Loucy (cell line): ENCODE results near the gene CTDSP2.

ENCODE experiments used
- H2AFZ ChIP-seq: fragments of 200-600 bp; sonication (generic); 2 replicates; pipeline ENCODE4 v1.6.0; 2016; ENCODE audit warnings: antibody characterized with exemption, mild to moderate bottlenecking, low read length, moderate library complexity
- H3F3A ChIP-seq: fragments of 200-600 bp; 2 replicates; pipeline ENCODE4 v1.6.0; 2016; ENCODE audit warnings: antibody characterized with exemption, low read depth, mild to moderate bottlenecking
- H3K27me3 ChIP-seq: fragments of 200-600 bp; sonication (generic); 2 replicates; pipeline ENCODE4 v1.6.1; 2014; ENCODE audit warnings: low read length, mild to moderate bottlenecking; ENCODE audit not compliant: insufficient read depth, poor library complexity, severe bottlenecking
- H3K36me3 ChIP-seq: fragments of 200-600 bp; sonication (generic); 2 replicates; pipeline ENCODE4 v1.6.1; 2016; ENCODE audit warnings: low read length; ENCODE audit not compliant: insufficient read depth
- H3K4me1 ChIP-seq: fragments of 200-600 bp; sonication (generic); 2 replicates; pipeline ENCODE4 v1.5.1; 2014; ENCODE audit warnings: low read length, mild to moderate bottlenecking; ENCODE audit not compliant: insufficient read depth, poor library complexity, severe bottlenecking
- H3K4me2 ChIP-seq: fragments of 200-600 bp; sonication (generic); 2 replicates; pipeline ENCODE4 v1.6.0; 2014; ENCODE audit warnings: antibody characterized with exemption, low read length, low read depth, mild to moderate bottlenecking; ENCODE audit not compliant: poor library complexity, severe bottlenecking
- H3K4me3 ChIP-seq: fragments of 200-600 bp; sonication (generic); 2 replicates; pipeline ENCODE4 v1.5.1; 2014; ENCODE audit warnings: low read length, mild to moderate bottlenecking, mixed read lengths; ENCODE audit not compliant: poor library complexity, severe bottlenecking
- H3K79me2 ChIP-seq: fragments of 200-600 bp; sonication (generic); 2 replicates; pipeline ENCODE4 v1.6.1; 2014; ENCODE audit warnings: low read length; ENCODE audit not compliant: insufficient read depth
- H3K9ac ChIP-seq: fragments of 200-600 bp; sonication (generic); 2 replicates; pipeline ENCODE4 v1.6.0; 2014; ENCODE audit warnings: mild to moderate bottlenecking, low read depth, low read length, moderate library complexity; ENCODE audit not compliant: poor library complexity, severe bottlenecking
- H3K9me2 ChIP-seq: fragments of 200-600 bp; sonication (generic); replicated peaks from 2 replicates; pipeline ENCODE4 v1.6.1; 2016; ENCODE audit warnings: low read depth, low read length, mixed read lengths
- H3K9me3 ChIP-seq: fragments of 200-600 bp; sonication (generic); 2 replicates; pipeline ENCODE4 v1.6.1; 2014; ENCODE audit warnings: mild to moderate bottlenecking, antibody characterized with exemption, low read length, low read depth; ENCODE audit not compliant: insufficient read depth
- H4K20me1 ChIP-seq: fragments of 200-600 bp; sonication (generic); 2 replicates; pipeline ENCODE4 v1.6.0; 2014; ENCODE audit warnings: antibody characterized with exemption, low read length, mild to moderate bottlenecking; ENCODE audit not compliant: insufficient read depth, poor library complexity, severe bottlenecking
- EZH2phosphoT487 ChIP-seq: fragments of 200-600 bp; IDR thresholded peaks from 2 replicates; pipeline ENCODE4 v1.6.1; 2018; ENCODE audit warnings: antibody characterized with exemption, mild to moderate bottlenecking, moderate library complexity, borderline replicate concordance
- TF ChIP-seq, protein P1 (sequence below): fragments of 200-600 bp; sonication (generic); conservative IDR thresholded peaks from 2 replicates; pipeline ENCODE4 v1.5.1; 2014; ENCODE audit warnings: mild to moderate bottlenecking, antibody characterized with exemption, low read length

CTDSP2 gene

DNA sequence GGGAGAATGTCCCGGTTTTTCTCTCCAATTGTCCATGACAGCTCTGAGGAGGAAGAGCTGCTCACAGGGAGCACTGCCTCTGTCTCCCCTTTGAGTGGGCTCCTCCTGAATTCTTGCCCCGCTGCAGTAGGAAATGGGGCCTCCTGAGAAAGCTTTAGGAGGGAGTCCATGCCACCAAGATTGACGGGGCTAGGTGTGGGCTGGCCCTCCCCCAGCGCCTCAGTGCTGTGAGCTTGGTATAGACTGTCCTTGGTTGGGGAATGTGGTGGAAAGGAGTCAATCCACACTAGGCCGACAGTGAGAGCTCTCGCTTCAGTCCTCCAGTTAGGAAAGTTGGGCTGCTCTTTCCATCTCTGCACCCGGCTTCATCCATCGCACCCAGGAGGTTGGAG is 23.4 kb upstream of the CTDSP2 start:
- H3K4me2 ChIP-seq = no peak overlapping the region
- H3F3A ChIP-seq = no peaks in the 10 kb centered on the region

DNA sequence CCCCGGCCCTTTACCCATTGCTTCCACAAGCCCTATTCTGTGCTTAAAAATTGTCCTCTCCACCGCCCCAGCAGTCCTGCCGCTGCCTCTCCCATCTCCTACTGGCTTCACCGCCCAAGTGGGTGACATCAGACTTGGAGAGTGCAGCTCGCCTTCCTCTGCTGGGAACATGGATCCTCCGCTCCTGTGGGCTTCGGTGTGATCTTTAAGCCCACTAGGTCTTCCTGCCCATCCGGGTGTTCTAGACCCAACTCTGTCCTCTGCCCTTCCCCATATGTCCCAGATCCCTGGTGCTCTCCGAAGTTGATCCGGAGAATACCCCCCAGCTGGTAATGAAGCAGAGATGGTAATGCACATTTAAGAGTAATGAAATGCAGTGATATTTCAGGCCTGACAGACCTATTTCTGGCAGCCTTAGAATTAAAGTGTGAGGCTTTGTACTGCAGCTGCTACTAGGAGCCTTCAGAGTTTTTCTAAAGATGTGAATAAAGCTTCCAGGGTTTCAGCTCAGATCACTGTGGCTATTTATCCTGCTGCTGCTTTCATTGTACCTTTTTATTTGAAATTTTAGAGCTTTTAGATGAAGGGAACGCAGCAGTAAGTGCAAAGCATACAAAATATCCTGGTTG is 22.9 kb upstream of the CTDSP2 start:
- Histone ChIP-seq H3K9ac (no peak overlapping the region), H3K4me3 (no peak overlapping the region), H2AFZ (no peak overlapping the region), H3K27me3 (no peaks in the 10 kb centered on the region), H3F3A (no peaks in the 10 kb centered on the region), H3K9me3 (no peaks in the 10 kb centered on the region), H3K79me2 (no peaks in the 10 kb centered on the region), H3K9me2 (no peaks in the 10 kb centered on the region), H4K20me1 (no peaks in the 10 kb centered on the region), H3K4me1 (no peaks in the 10 kb centered on the region), H3K4me2 (no peak overlapping the region), H3K36me3 (no peaks in the 10 kb centered on the region)
- TF ChIP-seq, protein P1, sequence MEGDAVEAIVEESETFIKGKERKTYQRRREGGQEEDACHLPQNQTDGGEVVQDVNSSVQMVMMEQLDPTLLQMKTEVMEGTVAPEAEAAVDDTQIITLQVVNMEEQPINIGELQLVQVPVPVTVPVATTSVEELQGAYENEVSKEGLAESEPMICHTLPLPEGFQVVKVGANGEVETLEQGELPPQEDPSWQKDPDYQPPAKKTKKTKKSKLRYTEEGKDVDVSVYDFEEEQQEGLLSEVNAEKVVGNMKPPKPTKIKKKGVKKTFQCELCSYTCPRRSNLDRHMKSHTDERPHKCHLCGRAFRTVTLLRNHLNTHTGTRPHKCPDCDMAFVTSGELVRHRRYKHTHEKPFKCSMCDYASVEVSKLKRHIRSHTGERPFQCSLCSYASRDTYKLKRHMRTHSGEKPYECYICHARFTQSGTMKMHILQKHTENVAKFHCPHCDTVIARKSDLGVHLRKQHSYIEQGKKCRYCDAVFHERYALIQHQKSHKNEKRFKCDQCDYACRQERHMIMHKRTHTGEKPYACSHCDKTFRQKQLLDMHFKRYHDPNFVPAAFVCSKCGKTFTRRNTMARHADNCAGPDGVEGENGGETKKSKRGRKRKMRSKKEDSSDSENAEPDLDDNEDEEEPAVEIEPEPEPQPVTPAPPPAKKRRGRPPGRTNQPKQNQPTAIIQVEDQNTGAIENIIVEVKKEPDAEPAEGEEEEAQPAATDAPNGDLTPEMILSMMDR = no peak
- no peak for TF ChIP-seq EZH2phosphoT487

More for the DNA sequence above, 23.4 kb upstream of the CTDSP2 start:
- Histone ChIP-seq H3K9me3 (no peaks in the 10 kb centered on the region), H3K4me1 (no peaks in the 10 kb centered on the region), H3K36me3 (no peaks in the 10 kb centered on the region), H4K20me1 (no peaks in the 10 kb centered on the region), H3K27me3 (no peaks in the 10 kb centered on the region), H3K4me3 (no peak overlapping the region), H2AFZ (no peak overlapping the region), H3K9ac (no peak overlapping the region), H3K79me2 (no peaks in the 10 kb centered on the region), H3K9me2 (no peaks in the 10 kb centered on the region)
- TF ChIP-seq, protein P1 = no peak
- TF ChIP-seq EZH2phosphoT487 = no peak

DNA sequence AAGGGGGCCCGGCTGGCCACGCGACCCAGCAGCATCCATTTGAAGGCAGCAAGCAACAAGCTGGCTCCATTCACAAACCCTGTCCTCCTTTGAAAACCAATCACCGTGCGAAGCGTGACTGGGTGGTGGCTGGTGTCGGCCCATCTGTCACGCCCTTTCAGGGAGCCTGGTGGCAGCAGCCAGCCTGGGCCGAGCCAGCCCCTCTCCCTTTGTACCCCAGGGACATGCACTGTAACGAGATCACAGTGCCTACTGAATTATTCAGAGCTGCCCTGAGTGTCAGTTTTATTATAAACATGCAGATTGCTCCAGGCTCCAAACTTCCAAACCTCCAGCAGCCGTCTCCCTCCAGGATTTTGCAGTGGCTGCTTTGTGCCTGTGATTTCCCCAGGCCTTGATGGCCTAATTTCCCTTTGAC is 22.3 kb upstream of the CTDSP2 start:
- Histone ChIP-seq H3K9ac (no peak overlapping the region), H3K9me3 (no peaks in the 10 kb centered on the region), H2AFZ (no peak overlapping the region), H3K27me3 (no peaks in the 10 kb centered on the region), H3K79me2 (no peaks in the 10 kb centered on the region), H3K36me3 (no peaks in the 10 kb centered on the region), H3K4me2 (no peak overlapping the region), H3F3A (no peaks in the 10 kb centered on the region), H3K4me1 (no peaks in the 10 kb centered on the region), H3K9me2 (no peaks in the 10 kb centered on the region), H3K4me3 (no peak overlapping the region), H4K20me1 (no peaks in the 10 kb centered on the region)
- TF ChIP-seq EZH2phosphoT487 = no peak
- TF ChIP-seq, protein P1 = no peak
